Transverse colon (tissue), 4 donors: ENCODE data around the gene LRRC3C. TPM values are rescaled to one million over a fixed set of nuclear protein-coding genes. Genes with fewer than 3 reads are reported as not detected.
A peak's percentile ranks its signal among the peaks of the same experiment; 100 is the strongest.
"Not testable (repeated sequence)": the region's sequence is repeated elsewhere in the genome, so short reads cannot be mapped to it uniquely, and the experiment has no call there.

Source experiments
- DNase-seq: peaks from one replicate; pipeline ENCODE4 v3.0.0-alpha.2; 2019
- H3K27ac ChIP-seq, 4 donors: fragments of 200-600 bp; sonication (generic); 2 replicates each; pipeline ENCODE4 v1.5.1; 2016 to 2018; ENCODE audit warnings: inconsistent platforms in 4 of 4
- H3K27me3 ChIP-seq: fragments of 200-600 bp; sonication (generic); 2 replicates; pipeline ENCODE4 v1.5.1; 2017; ENCODE audit warnings: inconsistent platforms
- H3K36me3 ChIP-seq, 4 donors: fragments of 200-600 bp; sonication (generic); 2 replicates each; pipeline ENCODE4 v1.5.1; 2017 to 2019; ENCODE audit warnings: inconsistent platforms in 4 of 4
- H3K4me1 ChIP-seq, 4 donors: fragments of 200-600 bp; sonication (generic); 2 replicates each; pipeline ENCODE4 v1.5.1; 2017 to 2020; ENCODE audit warnings: inconsistent platforms in 4 of 4
- H3K4me3 ChIP-seq, 4 donors: fragments of 200-600 bp; sonication (generic); 1 replicate in 1 of 4; 2 replicates in 3 of 4; pipeline versions ENCODE4 v1.5.1 to v1.6.1; 2017 to 2019; ENCODE audit warnings: inconsistent platforms in 4 of 4
- H3K9me3 ChIP-seq, 2 donors: fragments of 200-600 bp; sonication (generic); 2 replicates each; pipeline ENCODE4 v1.5.1; 2017 to 2019; ENCODE audit warnings: inconsistent platforms in 2 of 2
- EP300 ChIP-seq: sonication (generic); formaldehyde crosslinking; IDR thresholded peaks from one replicate; pipeline ENCODE4 v1.6.1; 2017; ENCODE audit warnings: antibody characterized with exemption, low read depth
- POLR2A ChIP-seq: fragments of 450-650 bp; IDR thresholded peaks from one replicate; pipeline ENCODE4 v1.6.1; 2016; ENCODE audit warnings: antibody characterized with exemption, mild to moderate bottlenecking, moderate library complexity
- POLR2AphosphoS5 ChIP-seq, 3 donors: sonication (generic); formaldehyde crosslinking; IDR thresholded peaks; one replicate each; pipeline ENCODE4 v1.6.1; 2016; ENCODE audit warnings: antibody characterized with exemption in 3 of 3
- WGBS, 2 donors: methylation state at CpG; one replicate each; pipeline ENCODE4 v1.1.5; 2018; ENCODE audit warnings: low coverage in 1 of 2; 5-methylcytosine and 5-hydroxymethylcytosine counted together
- in situ Hi-C, 4 donors: fragments of 200-750 bp; cut with MboI; loops; one replicate each; pipeline versions ENCODE4 v1.15.0 to v1.15.1; 2017; ENCODE audit warnings: low sequenced_read_pairs in 3 of 4, low pct_ligation_motif_present in 1 of 4, low pct_unique_long_range_greater_than_20kb in 1 of 4
- intact Hi-C: fragments of 100-400 bp; cut with DNase I; formaldehyde crosslinking; loops from one replicate; pipeline ENCODE4 v1.15.1; 2023; ENCODE audit warnings: low total_unique reads
- total RNA-seq, 4 donors: library from RNA; depleted of rRNA; stranded (reverse); fragments of >200 nt; gene quantifications; one replicate each; pipeline ENCODE4 v1.1.0, GENCODE V29; 2016
- TF ChIP-seq, protein P1 (sequence below), 5 experiments: fragments of 200-600 bp in 3 of 5; fragments of 450-650 bp in 2 of 5; sonication (generic) in 3 of 5; IDR thresholded peaks; 1 replicate in 2 of 5; 2 replicates in 3 of 5; pipeline ENCODE4 v1.5.1; 2016 to 2017; ENCODE audit warnings: antibody characterized with exemption in 5 of 5, inconsistent platforms in 3 of 5, mild to moderate bottlenecking in 2 of 5, moderate library complexity in 1 of 5

The LRRC3C gene, protein sequence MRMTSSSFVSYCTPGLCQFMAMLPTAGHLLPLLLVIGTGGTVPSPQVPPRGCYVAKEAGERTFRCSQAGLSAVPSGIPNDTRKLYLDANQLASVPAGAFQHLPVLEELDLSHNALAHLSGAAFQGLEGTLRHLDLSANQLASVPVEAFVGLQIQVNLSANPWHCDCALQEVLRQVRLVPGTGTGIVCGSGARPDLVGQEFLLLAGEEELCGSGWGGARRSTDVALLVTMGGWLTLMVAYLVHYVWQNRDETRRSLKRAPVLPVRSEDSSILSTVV
- not detected for total RNA-seq

DNA sequence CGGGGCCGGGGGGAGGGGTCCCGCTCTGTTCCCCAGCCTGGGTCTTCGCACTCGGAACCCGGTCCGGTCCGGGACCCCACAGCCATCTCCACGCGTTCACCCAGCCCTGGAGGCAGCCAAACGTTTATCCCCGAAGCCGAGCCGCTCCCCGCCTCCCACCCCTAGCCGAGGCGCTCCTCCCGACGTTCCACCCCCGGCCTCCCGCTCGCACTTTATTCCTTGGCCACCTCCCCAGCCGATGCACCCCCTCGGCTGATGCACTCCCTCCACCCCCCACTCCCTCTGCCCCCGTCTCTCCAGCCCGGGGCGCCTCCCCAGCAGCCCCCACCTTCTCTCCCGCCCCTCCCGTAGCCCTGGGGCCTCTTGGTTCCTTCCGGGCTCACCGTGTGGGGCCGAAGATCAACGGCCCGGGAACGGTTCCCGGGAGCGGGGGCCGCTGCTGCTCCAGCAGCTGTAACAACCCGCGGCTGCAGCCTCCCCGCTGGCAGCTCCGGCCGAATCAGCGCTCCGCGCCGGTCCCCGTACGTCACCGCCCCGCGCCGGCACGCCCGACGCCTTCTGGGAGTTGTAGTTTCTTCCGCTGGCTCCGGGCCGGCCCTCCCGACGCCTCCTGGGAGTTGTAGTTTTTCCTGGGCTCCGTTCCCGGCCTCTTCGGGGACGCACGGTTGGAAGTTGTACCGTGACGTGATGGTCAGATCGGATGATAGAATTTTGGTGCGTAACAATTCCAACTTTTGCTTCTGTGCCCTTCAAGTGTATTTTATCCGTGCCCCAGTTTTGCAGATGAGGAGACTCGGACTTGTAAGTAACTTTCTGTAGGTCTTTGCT is at the start of gene LRRC3C, which contains the start of gene ORMDL3:
LRRC3C (plus strand) TSS at position 632 of the 828 bp plus-strand sequence. CDS start 13,792 bp downstream, outside the sequence.
ORMDL3 (minus strand) TSS at position 501 of the 828 bp plus-strand sequence. CDS start 3,398 bp downstream, outside the sequence.
- intact Hi-C loops, result no loop called here

DNA sequence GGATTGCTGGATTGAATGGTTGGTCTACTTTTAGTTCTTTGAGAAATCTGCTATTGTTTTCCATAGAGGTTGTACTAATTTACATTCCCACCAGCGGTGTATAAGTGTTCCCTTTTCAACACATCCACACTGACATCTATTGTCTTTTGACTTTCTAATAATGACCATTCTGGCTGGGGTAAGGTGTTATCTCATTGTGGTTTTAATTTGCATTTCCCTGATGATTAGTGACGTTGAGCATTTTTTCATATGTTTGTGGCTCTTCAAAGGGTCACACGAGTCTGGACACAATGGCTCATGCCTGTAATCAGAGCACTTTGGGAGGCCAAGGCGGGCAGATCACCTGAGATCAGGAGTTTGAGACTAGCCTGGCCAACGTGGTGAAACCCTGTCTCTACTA is 41.4 kb upstream of the LRRC3C start:
- DNase-seq, intact Hi-C loops, H3K4me1 ChIP-seq, H3K36me3 ChIP-seq, in situ Hi-C loops, H3K4me3 ChIP-seq, H3K9me3 ChIP-seq, H3K27ac ChIP-seq: not testable (repeated sequence)
- WGBS, 2 donors, result 65 to 80% methylated on average over 2 to 5 of the region's 5 CpGs
- peaks cover 32% of the 10 kb centered on the region for H3K27me3 ChIP-seq

More for the DNA sequence above, at the start of gene LRRC3C, which contains the start of gene ORMDL3:
- TF ChIP-seq EP300, result no peak
- TF ChIP-seq POLR2A, result peak; percentile 85
- TF ChIP-seq POLR2AphosphoS5 (IDR thresholded peaks at IDR 0.05), result peak; percentile 87 to 92 (median 90)
- in situ Hi-C loops, result no loop called here
- Histone ChIP-seq H3K9me3 (no peaks in the 10 kb centered on the region), H3K36me3 (peaks cover 0 to 15% (median 3%) of the 10 kb centered on the region in 4 donors), H3K27me3 (no peaks in the 10 kb centered on the region), H3K4me3 (peak within 1 kb of the TSS; percentile 63 to 91 (median 78)), H3K27ac (peak within 1 kb of the TSS; percentile 87 to 96 (median 90)), H3K4me1 (peaks cover 20 to 35% (median 28%) of the 10 kb centered on the region in 4 donors)
- 1% methylated on average over 51 of the region's 72 CpGs; no CpG with 5 or more reads in 1 of the 2 donors for WGBS, 2 donors
- peak; percentile 96 for DNase-seq

GRCh38 chr17:39887078-39887477 is 40.5 kb upstream of the LRRC3C start:
- no peak overlapping the region for H3K27ac ChIP-seq
- peaks cover 37% of the 10 kb centered on the region for H3K27me3 ChIP-seq
- no peak for DNase-seq
- no peaks in the 10 kb centered on the region for H3K4me1 ChIP-seq
- no peak overlapping the region for H3K4me3 ChIP-seq
- in situ Hi-C loops, result no loop called here
- intact Hi-C loops, result no loop called here
- no peaks in the 10 kb centered on the region for H3K36me3 ChIP-seq
- TF ChIP-seq EP300 (no peak), POLR2AphosphoS5 (IDR thresholded peaks at IDR 0.05) (no peak), POLR2A (no peak)
- TF ChIP-seq, protein P1, sequence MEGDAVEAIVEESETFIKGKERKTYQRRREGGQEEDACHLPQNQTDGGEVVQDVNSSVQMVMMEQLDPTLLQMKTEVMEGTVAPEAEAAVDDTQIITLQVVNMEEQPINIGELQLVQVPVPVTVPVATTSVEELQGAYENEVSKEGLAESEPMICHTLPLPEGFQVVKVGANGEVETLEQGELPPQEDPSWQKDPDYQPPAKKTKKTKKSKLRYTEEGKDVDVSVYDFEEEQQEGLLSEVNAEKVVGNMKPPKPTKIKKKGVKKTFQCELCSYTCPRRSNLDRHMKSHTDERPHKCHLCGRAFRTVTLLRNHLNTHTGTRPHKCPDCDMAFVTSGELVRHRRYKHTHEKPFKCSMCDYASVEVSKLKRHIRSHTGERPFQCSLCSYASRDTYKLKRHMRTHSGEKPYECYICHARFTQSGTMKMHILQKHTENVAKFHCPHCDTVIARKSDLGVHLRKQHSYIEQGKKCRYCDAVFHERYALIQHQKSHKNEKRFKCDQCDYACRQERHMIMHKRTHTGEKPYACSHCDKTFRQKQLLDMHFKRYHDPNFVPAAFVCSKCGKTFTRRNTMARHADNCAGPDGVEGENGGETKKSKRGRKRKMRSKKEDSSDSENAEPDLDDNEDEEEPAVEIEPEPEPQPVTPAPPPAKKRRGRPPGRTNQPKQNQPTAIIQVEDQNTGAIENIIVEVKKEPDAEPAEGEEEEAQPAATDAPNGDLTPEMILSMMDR (IDR thresholded peaks at IDR 0.05), result no peak
- H3K9me3 ChIP-seq, result no peaks in the 10 kb centered on the region

GRCh38 chr17:39889200-39889599 is 38.3 kb upstream of the LRRC3C start:
- Histone ChIP-seq H3K9me3 (no peaks in the 10 kb centered on the region), H3K27me3 (peaks cover 39% of the 10 kb centered on the region), H3K4me3 (no peak overlapping the region), H3K27ac (no peak overlapping the region), H3K4me1 (no peaks in the 10 kb centered on the region), H3K36me3 (no peaks in the 10 kb centered on the region)
- WGBS, 2 donors, result 50 to 54% methylated on average over 2 of the region's 2 CpGs
- DNase-seq, result no peak
- TF ChIP-seq POLR2AphosphoS5 (IDR thresholded peaks at IDR 0.05), result no peak
- TF ChIP-seq, protein P1 (IDR thresholded peaks at IDR 0.05), result no peak
- in situ Hi-C loops, result no loop called here
- intact Hi-C loops, result no loop called here

DNA sequence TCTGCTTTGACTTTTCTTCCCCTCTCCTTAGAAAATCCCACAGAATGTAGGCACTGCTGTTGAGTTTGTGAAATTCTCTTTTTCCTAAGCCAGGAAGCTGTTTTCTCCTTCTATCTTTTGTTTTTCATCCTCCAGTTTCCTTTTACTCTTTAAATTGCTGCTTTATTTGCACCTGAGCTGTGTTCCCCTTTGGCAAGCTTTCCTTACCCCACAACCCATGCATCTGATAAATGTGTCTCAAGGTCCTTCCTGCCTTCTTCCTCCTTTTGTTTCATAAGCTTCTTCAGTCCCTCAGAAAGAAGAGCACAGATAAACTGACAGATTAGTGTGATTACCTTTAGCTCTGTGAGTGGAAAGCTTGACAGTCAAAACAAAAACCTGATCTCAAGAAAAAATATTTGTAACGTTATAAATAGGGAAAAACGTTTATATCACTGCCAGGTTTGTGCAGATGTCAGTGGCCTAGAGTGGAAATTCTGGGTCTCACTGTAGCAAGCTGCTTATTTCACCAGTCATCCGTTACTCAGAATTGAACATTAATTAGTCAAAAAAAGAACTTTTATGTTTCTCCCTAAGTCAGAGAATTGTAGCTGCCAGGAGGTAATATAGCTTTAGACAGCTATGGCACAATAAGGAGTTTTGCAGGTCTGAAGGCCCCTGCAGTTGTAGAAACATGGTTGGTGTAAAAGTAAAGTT is 32.7 kb upstream of the LRRC3C start:
- Histone ChIP-seq H3K4me1 (no peaks in the 10 kb centered on the region), H3K4me3 (no peak overlapping the region), H3K27me3 (peaks cover 10% of the 10 kb centered on the region), H3K27ac (no peak overlapping the region), H3K36me3 (no peaks in the 10 kb centered on the region), H3K9me3 (no peaks in the 10 kb centered on the region)
- 24 to 28% methylated on average over 3 of the region's 3 CpGs for WGBS, 2 donors
- intact Hi-C loops, result no loop called here
- TF ChIP-seq EP300 (no peak), POLR2AphosphoS5 (IDR thresholded peaks at IDR 0.05) (no peak), POLR2A (no peak)
- TF ChIP-seq, protein P1 (IDR thresholded peaks at IDR 0.05), result no peak
- no peak for DNase-seq
- in situ Hi-C loops, result no loop called here
